Measurements from ENCODE around the gene MADD. TPM values are rescaled to one million over a fixed set of nuclear protein-coding genes. Genes with fewer than 3 reads are reported as not detected.

MADD gene
- total and polyA plus RNA-seq, 2 donors (not counting 3 experiments of a cell fraction or from before 2014, with no cell fraction given): 35.3 to 36.8 TPM

DNA sequence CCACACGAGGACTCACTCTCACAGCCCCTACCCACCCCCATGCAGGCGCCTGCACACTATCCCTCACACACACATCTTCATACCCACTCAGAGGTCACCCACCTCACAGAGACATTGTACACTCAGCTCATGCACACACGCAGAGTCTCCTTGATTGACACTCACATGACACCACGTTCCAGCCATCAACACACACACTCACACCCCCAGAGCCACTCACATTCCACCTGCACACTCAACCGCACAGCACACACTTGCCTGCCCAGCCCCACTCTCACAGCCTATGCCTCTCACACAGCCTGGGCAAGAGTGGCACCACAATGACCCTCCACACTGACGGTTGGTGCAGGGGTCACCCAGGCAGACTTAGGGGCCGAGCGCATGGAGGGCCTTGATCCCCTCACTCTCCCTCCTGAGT is 106.2 kb downstream of the MADD start:
- Histone ChIP-seq H3K36me3 (ENCODE audit: control insufficient read depth in 2 of 2, extremely low read depth in 1 of 2, insufficient read depth in 2 of 2, low read length in 2 of 2) (no peaks in the 10 kb centered on the region), H2AFZ (ENCODE audit: low read depth, low read length) (no peak overlapping the region), H3K27ac (ENCODE audit: insufficient read depth, low read depth, low read length) (no peak overlapping the region), H3K9ac (replicated peaks; ENCODE audit: extremely low read depth, insufficient read depth, low read length) (no peak overlapping the region), H3K4me3 (replicated peaks in 1 of 3; ENCODE audit: insufficient read depth in 1 of 3, low read depth in 1 of 3, low read length in 3 of 3) (no peak overlapping the region), H3K4me1 (ENCODE audit: control insufficient read depth, extremely low read depth, insufficient read depth, low read length) (peaks cover 9% of the 10 kb centered on the region), H3K9me1 (replicated peaks; ENCODE audit: control insufficient read depth, extremely low read depth, insufficient read depth, low read length) (no peaks in the 10 kb centered on the region), H4K20me1 (replicated peaks; ENCODE audit: control insufficient read depth, extremely low read depth, insufficient read depth, low read length) (no peaks in the 10 kb centered on the region), H3K4me2 (ENCODE audit: insufficient read depth, low read length) (no peak overlapping the region), H3K79me2 (ENCODE audit: control insufficient read depth, insufficient read depth, low read length) (no peaks in the 10 kb centered on the region), H3K9me3 (replicated peaks; ENCODE audit: control insufficient read depth, insufficient read depth, low read length) (no peaks in the 10 kb centered on the region), H3K27me3 (ENCODE audit: control insufficient read depth in 2 of 2, insufficient read depth in 2 of 2, low read length in 2 of 2) (no peaks in the 10 kb centered on the region)
- FAIRE-seq (no peak), DNase-seq (ENCODE audit: low read depth, low spot score) (no peak)
- intact Hi-C loops (cut with micrococcal nuclease) (no loop called here), dilution Hi-C loops (cut with MboI; ENCODE audit: extremely low pct_ligation_motif_present, low sequenced_read_pairs) (no loop called here)
- ChIA-PET POLR2A (no interaction called here), CTCF (no interaction called here)
- TF ChIP-seq, protein P1, sequence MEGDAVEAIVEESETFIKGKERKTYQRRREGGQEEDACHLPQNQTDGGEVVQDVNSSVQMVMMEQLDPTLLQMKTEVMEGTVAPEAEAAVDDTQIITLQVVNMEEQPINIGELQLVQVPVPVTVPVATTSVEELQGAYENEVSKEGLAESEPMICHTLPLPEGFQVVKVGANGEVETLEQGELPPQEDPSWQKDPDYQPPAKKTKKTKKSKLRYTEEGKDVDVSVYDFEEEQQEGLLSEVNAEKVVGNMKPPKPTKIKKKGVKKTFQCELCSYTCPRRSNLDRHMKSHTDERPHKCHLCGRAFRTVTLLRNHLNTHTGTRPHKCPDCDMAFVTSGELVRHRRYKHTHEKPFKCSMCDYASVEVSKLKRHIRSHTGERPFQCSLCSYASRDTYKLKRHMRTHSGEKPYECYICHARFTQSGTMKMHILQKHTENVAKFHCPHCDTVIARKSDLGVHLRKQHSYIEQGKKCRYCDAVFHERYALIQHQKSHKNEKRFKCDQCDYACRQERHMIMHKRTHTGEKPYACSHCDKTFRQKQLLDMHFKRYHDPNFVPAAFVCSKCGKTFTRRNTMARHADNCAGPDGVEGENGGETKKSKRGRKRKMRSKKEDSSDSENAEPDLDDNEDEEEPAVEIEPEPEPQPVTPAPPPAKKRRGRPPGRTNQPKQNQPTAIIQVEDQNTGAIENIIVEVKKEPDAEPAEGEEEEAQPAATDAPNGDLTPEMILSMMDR (IDR thresholded peaks at IDR 0.05; ENCODE audit: extremely low read depth in 1 of 2, insufficient read depth in 1 of 2, low read depth in 1 of 2, low read length in 2 of 2): no peak
- no peak for TF ChIP-seq MYC (IDR thresholded peaks at IDR 0.05; ENCODE audit: low read depth, low read length)
- TF ChIP-seq, protein P2, sequence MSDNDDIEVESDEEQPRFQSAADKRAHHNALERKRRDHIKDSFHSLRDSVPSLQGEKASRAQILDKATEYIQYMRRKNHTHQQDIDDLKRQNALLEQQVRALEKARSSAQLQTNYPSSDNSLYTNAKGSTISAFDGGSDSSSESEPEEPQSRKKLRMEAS (IDR thresholded peaks at IDR 0.05; ENCODE audit: insufficient read depth, insufficient read length): no peak
- no peak for TF ChIP-seq POLR2A (IDR thresholded peaks at IDR 0.05; ENCODE audit: low read depth, low read length)
- TF ChIP-seq FOS (IDR thresholded peaks at IDR 0.05; ENCODE audit: borderline replicate concordance, insufficient read depth, low read length): no peak
- TF ChIP-seq EZH2 (IDR thresholded peaks at IDR 0.05; ENCODE audit: borderline replicate concordance, low read depth, low read length, severe bottlenecking): no peak
- no peak for TF ChIP-seq POLR2AphosphoS5 (IDR thresholded peaks at IDR 0.05; ENCODE audit: insufficient read depth, low read depth, low read length)
- TF ChIP-seq JUN (IDR thresholded peaks at IDR 0.05; ENCODE audit: borderline replicate concordance, insufficient read depth, insufficient read length, low read depth): no peak
- TF ChIP-seq GATA2 (IDR thresholded peaks at IDR 0.05; ENCODE audit: insufficient read depth, insufficient read length, low read depth, low read length): no peak
- BruUV-seq (replicated peaks): no TSS peak

All from endothelial cell of umbilical vein (primary cell).